Measurements from ENCODE around the gene RINL. TPM values are rescaled to one million over a fixed set of nuclear protein-coding genes. Genes with fewer than 3 reads are reported as not detected.
"Not testable (repeated sequence)": the region's sequence is repeated elsewhere in the genome, so short reads cannot be mapped to it uniquely, and the experiment has no call there.

RINL gene
- total RNA-seq, 1 experiment from 2014 or later = 2.9 TPM

DNA sequence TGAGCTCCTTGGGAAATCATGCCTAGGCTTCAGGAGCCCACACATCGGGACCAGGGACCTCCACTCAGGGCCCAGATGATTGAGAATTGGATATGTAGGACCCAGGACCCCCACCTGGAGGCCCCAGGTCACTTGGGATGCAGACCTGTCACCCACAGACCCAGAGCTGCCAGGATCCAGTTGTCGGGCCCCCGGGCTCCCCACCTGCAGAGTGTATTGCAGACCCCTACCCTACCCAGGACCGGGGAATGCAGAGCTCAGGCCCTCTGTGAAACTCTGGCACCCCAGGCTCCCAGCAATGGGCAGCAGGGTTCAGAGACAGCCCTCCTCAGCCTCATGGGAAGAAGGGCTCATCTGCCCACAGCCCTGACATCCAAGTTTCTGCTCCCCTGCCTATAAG is 27.5 kb upstream of the RINL start:
- no peak for DNase-seq (ENCODE audit: low read depth)

GRCh38 chr19:38904581-38905539 is 26.8 kb upstream of the RINL start:
- no peak for DNase-seq (ENCODE audit: low read depth)

GRCh38 chr19:38901683-38902082 is 23.6 kb upstream of the RINL start:
- DNase-seq (ENCODE audit: low read depth) = no peak

DNA sequence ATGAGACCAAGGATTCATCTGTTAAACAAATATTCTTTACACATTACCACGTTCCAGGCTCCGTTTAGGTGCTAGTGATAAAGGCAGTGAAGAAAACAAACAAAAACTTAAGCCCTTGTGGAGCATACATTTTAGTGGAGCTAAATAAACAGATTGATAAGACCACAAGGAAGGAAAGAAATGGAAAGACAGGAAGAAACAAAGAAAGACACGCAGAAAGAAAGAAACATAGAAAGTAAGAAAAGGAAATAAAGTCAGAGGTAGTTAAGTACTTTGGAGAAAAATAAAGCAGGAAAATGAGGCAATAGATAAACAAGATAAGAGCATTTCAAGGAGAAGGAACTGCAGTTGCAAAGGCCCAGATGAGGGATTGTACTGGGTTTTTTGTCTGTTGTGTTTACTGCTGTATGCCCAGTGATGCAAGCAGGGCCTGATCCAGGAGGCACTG is 22.7 kb upstream of the RINL start:
- DNase-seq (ENCODE audit: low read depth) = no peak

DNA sequence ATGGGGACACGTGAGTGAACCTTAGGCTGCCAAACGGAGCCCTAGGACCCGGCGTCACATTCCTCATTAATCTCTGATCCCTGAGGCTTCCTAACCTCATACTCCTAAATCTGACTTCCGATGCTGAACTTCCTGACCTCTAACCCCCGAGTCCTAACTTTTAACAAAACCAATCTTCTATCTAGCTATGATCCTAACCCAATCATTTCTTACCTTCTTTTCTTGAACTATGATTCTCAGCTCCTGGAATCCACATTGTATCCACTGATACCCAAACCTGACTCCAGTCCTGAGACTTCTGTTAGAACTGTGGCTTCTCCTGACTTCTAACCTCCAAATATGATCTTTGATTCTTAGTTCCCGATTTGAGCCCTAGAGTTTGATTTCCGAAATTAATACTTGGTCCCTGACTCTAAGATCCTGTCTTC is 22.1 kb upstream of the RINL start:
- DNase-seq (ENCODE audit: low read depth) = no peak

DNA sequence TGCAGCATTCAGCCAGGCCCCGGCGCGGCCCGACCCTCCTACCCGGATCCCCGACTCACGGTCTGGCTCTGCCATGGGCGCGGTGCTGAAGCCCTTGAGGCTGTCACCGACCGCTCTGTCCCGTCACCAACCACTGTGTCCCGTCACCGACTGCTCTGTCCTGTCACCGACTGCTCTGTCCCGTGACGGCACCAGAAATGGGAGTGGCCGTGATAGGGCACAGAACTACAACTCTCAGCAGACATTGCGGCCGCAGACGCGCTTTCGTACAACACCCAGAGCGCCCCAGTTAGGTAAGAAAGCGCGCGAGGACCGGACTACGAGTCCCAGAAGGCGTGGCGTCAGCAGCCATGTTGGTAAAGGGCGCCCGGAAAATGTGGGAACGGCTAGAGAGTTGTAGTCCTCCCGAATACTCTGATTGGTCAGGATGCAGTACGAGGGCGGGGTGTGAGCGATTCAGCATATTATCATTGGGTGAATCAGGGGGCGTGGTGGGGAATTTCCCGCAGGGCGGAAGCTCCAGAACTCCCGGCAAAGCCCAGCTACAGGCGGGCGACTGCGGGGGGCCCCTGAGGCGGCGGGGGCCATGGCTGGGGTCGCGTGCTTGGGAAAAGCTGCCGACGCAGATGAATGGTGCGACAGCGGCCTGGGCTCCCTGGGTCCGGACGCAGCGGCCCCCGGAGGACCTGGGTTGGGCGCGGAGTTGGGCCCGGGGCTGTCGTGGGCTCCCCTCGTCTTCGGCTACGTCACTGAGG is 21.5 kb upstream of the RINL start, which contains the start of the genes NFKBIB and SIRT2:
NFKBIB (plus strand) TSS at position 523 of the 755 bp plus-strand sequence; CDS start at position 587, 64 bp downstream.
SIRT2 (minus strand) TSS at position 172 of the 755 bp plus-strand sequence; CDS start at position 75, 97 bp downstream.
- DNase-seq (ENCODE audit: low read depth) = peak; percentile 100

DNA sequence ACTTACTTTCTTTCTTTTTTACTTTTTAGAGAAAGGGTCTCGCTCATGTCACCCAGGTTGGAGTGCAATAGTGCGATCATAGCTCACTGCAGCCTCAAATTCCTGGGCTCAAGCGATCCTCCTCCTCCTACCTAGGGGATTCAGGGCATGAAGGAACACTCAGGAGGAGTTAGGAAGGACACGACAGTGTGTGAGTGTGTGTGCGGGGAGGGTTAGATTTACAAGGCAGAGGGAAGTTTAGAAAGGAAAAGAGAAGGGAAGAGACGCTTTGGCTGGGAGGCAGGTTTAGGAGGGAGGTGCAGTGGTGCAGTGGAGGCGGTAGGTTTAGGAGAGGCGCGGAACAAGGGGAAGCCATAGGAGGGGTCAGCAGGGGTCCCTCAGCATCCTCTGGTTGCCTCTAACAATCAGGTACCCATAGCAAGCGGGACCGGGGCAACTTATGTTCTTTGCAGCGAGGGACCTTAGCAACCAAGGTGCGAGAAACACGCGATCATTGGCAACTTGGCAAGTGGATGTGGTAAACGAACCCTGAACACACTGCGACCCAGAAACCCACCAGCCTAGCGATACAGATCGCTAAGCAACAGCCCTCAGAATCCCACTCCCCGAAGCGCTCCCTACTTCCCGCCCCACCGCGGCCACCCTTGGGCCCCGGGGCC is 20.8 kb upstream of the RINL start:
- DNase-seq (ENCODE audit: low read depth) = no peak

DNA sequence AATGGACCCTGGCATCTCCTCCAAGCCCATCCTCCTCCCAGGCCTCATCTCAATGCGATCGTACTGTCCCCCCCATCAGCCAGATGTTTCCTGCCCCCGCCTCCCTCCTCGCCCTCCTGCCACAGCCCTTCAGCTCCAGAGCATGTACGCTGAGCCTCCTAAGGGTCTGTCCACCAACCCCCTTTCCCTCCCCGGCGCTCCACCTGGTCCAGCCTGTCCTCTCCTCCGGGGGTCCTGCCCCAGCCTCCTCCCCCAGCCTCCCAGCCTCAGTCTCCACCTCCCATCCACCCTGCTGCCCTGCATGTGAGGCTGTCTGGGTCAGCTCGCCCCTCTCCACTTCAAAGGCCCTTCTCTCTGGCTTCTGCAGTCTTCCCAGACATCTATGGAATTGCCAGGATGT is 16.9 kb upstream of the RINL start:
- no peak for DNase-seq (ENCODE audit: low read depth)

- DNase-seq (ENCODE audit: low read depth) = no peak
Measured at GRCh38 chr19:38893341-38893771, 15.3 kb upstream of the RINL start.

- no peak for DNase-seq (ENCODE audit: low read depth)
Measured at GRCh38 chr19:38892841-38893240, 14.8 kb upstream of the RINL start.

DNA sequence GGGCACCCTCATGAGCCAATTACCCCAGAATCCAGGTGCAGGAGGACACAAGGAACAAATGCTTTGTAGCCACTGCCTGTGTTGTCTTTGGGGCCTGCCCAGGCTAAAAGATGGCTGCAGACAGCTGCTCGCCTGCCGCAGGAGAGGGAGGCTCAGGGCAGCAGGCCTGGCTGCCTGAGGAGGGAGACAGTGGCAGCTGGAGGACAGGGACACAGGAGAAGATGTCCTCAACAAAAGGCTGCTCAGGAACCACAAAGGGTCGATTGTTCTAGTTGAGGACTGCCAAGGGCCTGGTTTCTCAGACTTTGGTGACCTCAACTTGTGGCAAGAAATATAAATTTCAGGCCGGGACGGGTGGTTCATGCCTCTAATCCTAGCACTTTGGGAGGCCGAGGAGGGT is 13.7 kb upstream of the RINL start:
- DNase-seq (ENCODE audit: low read depth) = no peak

DNA sequence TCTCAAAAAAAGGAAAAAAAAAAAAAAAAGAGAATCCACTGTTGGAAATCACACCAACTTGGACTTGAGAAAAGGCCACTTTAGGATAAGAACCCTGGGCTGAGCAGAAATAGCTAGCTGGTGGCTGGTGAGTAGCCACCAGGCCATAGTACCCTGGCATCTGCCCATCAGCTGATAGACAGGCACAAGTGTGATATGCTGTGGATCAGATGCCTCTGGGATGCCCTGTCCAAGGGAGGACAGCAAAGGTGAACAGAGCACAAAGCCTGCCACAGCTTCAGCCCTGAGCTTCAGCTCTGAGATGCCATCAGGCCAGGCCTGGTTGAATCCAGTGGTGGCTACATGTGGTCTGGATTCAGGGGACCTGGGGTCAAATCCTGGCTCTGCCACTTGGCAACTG is 12.6 kb upstream of the RINL start:
- no peak for DNase-seq (ENCODE audit: low read depth)

- no peak for DNase-seq (ENCODE audit: low read depth)
Measured at GRCh38 chr19:38889803-38890202, 11.7 kb upstream of the RINL start.

DNA sequence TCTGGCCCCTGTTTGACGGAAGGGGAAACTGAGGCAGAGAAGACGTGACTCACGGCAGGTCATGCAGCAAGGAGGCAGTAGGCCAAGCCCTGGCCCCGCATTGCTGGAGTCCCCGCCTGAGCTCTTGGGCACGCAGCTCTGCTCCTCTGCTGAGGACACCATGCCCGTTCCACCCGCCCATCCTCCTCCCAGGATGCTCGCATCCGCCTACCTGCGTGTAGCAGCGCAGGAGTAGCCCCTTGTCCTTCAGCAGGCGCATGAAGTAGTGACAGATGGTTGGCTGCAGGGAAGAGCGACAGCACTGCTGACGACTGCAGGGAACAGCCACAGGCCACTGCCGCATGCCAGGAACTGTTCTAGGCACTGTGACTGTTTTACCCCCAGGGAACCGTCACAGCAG is 10.8 kb upstream of the RINL start:
- no peak for DNase-seq (ENCODE audit: low read depth)

GRCh38 chr19:38884691-38885090 is 6.6 kb upstream of the RINL start:
- not testable (repeated sequence) for DNase-seq (ENCODE audit: low read depth)

- DNase-seq (ENCODE audit: low read depth) = no peak
Measured at GRCh38 chr19:38883286-38883685, 5.2 kb upstream of the RINL start.

GRCh38 chr19:38880882-38881609 is 3.0 kb upstream of the RINL start:
- DNase-seq (ENCODE audit: low read depth) = no peak

DNA sequence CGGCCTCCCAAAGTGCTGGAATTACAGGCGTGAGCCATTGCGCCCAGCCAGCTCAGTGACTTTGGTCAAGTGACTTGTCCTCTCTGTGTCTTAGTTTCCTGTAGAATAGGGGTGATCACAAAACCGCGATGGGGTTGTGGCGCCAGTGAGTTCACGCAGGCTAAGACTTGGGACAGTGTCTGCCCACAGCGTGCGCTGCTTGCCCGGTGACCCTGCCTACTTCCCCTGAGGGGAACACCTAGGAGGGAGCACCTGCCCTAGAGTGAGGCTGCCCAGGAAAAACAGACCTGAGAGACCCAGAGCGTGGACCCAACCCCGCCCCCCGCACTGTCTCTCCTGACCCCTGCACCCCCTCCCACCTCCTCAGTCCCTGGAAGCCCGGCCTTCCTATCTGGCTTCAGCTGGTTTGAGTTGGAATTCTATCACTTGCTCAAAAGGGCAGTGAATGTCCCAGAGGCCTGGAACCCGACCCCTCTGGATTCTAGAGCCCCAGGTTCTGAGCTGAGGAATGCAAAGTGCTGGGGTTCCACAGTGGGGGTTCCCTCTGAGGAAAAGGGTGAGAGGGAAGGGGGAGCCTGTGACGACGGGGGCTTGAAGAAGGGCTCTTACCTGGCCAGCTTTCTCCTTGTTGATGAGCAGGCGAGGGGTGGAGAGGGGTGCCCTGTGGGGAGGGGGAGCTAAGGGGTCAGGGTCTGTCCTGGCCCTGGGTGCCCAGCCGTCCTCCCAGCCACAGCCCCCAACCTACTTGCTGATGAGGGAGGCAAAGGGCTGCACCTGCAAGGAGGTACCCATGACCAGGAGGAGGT is 2.2 kb upstream of the RINL start:
- no peak for DNase-seq (ENCODE audit: low read depth)

DNA sequence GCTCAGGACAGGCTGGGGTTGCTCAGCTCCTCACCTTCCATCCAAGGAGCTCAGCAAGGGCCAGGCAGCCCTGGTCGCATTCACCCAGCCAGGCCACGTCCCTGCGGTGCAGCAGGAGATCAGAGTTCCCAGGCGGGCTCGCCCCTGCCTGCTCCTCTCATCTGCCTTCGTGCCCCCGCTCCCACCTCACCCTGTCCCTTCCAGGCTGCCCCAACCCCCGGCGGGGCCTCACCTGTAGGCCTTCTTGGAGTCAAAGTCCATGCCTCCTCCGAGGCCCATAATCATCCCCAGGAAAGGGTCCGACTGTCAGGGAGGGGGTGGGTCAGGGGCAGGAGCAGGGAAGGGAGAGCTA is 1.3 kb upstream of the RINL start:
- no peak for DNase-seq (ENCODE audit: low read depth)

DNA sequence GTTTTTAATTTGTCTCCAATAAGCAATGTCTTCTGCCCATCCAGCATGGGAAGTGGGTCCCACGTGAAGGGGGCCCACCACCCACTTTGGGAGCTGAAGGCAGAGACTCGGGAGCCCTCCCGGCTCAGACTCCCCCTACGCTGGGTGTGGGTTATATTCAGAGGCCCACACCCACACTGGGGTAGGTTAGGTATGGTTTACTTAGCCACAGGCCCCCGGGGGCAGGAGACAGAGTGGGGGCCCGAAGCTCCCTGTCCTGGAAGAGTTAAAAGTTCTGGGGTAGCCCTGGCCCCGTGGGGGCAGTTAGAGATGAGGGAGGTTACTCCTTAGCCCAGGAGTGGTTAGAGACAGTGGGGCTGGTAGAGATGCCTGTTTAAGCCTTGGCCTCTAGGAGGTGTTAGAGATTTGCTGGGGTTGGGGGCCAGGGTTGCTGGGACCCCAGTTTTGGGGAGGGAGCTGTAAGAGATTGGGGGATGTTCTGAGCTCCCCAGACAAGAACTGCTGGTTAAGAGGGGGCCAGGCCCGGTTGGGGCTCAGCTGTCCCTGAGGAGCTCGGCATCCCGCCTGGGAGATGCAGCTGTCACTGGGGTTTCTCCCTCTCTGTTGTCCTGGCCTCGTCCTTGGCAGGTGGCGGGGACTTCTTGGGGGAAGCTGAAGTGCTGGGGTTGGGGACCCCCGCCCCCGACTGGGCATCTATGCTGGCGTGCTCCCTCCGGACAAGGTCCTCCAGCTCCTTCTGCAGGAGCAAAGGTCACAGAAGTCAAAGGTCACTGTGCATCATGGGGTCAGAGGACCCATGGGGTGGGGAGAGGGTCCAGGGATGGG is 712 bp upstream of the RINL start:
- DNase-seq (ENCODE audit: low read depth) = no peak

Data from Daoy (cell line).